B cell (primary cell): ENCODE data around the gene EMX2.

Experiments
- EZH2 ChIP-seq: IDR thresholded peaks from 2 replicates; pipeline ENCODE4 v1.6.1; 2012; ENCODE audit warnings: borderline replicate concordance, low read depth, mild to moderate bottlenecking, moderate library complexity, low read length; ENCODE audit not compliant: insufficient read depth, poor library complexity, severe bottlenecking
- TF ChIP-seq, protein P1 (sequence below): fragments of 200-600 bp; IDR thresholded peaks from one replicate; pipeline ENCODE4 v1.8.0; 2022; ENCODE audit warnings: antibody characterized with exemption, mild to moderate bottlenecking

DNA sequence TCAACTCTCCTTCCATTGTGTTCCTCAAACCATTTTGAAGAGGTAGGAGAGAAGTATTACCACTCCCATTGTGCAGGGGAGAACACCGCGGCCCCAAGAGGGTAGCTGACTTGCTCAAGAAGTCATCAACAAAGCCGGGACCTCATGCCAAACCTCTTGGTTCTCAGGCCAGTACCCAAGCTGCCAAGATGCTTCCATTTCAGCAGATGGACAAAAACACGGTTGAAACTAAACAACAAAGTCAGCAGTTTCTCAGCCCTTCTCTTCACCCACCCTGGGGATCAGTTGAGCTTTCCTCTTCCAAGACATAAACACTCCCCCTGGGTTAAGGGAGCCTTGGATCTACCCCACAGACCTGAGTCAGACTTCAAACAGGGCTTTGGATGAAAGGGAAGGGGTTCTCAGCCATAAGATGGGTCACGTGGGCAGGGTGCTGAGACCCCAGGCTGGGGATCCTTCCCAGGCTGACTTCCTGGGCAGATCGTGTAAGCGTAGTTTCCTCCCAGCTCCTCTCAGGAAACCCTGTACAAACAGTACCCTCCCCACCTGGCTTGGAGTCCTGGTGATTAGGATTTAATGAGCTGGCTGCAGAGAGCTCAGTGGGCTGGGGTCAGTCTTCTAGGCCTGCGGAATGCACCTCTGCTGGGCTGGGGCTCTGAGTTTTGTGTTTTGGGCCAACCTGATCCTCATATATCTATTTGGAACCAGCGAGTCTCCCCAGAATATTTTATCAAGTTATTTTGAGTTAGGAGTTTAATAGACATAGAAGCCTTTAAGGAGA, 27.3 kb downstream of the EMX2 start:
- TF ChIP-seq, protein P1, sequence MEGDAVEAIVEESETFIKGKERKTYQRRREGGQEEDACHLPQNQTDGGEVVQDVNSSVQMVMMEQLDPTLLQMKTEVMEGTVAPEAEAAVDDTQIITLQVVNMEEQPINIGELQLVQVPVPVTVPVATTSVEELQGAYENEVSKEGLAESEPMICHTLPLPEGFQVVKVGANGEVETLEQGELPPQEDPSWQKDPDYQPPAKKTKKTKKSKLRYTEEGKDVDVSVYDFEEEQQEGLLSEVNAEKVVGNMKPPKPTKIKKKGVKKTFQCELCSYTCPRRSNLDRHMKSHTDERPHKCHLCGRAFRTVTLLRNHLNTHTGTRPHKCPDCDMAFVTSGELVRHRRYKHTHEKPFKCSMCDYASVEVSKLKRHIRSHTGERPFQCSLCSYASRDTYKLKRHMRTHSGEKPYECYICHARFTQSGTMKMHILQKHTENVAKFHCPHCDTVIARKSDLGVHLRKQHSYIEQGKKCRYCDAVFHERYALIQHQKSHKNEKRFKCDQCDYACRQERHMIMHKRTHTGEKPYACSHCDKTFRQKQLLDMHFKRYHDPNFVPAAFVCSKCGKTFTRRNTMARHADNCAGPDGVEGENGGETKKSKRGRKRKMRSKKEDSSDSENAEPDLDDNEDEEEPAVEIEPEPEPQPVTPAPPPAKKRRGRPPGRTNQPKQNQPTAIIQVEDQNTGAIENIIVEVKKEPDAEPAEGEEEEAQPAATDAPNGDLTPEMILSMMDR, result no peak
- TF ChIP-seq EZH2, result no peak
